ENCODE results near the gene ANXA2R. TPM values are rescaled to one million over a fixed set of nuclear protein-coding genes. Genes with fewer than 3 reads are reported as not detected.

Gene ANXA2R
- total and polyA plus RNA-seq, 2 experiments from 2014 or later, result 0.93 to 4.5 TPM

GRCh38 chr5:42995360-42995751 is 44.8 kb downstream of the ANXA2R start:
- no peak for TF ChIP-seq EZH2phosphoT487 (IDR thresholded peaks at IDR 0.05; ENCODE audit: low read depth, severe bottlenecking, unreplicated experiment)
- no peak for TF ChIP-seq CTCF (IDR thresholded peaks at IDR 0.05; ENCODE audit: poor library complexity)
- no peak for TF ChIP-seq EZH2 (IDR thresholded peaks at IDR 0.05; ENCODE audit: borderline replicate concordance)
- WGBS (ENCODE audit: low lambda C conversion rate, missing lambda C conversion rate), result 40% methylated on average over 10 of the region's 10 CpGs
- Histone ChIP-seq H3K4me3 (no peak overlapping the region), H3K4me2 (peak overlapping the region; percentile 89), H3K79me2 (no peaks in the 10 kb centered on the region), H3K36me3 (replicated peaks; ENCODE audit: insufficient read depth, low read depth) (no peaks in the 10 kb centered on the region), H3K4me1 (ENCODE audit: insufficient read depth) (no peaks in the 10 kb centered on the region), H4K20me1 (ENCODE audit: insufficient read depth, poor library complexity, severe bottlenecking) (no peaks in the 10 kb centered on the region), H3K27ac (peak overlapping the region; percentile 29), H3K9me2 (replicated peaks; ENCODE audit: insufficient read depth) (no peaks in the 10 kb centered on the region), H2AFZ (no peak overlapping the region), H3K27me3 (peaks cover 23% of the 10 kb centered on the region), H3K9me3 (ENCODE audit: low read depth) (no peaks in the 10 kb centered on the region)
- no peak for DNase-seq (ENCODE audit: low spot score)

GRCh38 chr5:42994555-42995359 is 45.4 kb downstream of the ANXA2R start:
- Histone ChIP-seq H3K79me2 (no peaks in the 10 kb centered on the region), H2AFZ (peak overlapping the region; percentile 58), H3K27me3 (peaks cover 23% of the 10 kb centered on the region), H3K4me2 (peak overlapping the region; percentile 89), H3K4me3 (peak overlapping the region; percentile 40), H3K27ac (peak overlapping the region; percentile 84), H3K4me1 (ENCODE audit: insufficient read depth) (no peaks in the 10 kb centered on the region), H3K36me3 (replicated peaks; ENCODE audit: insufficient read depth, low read depth) (no peaks in the 10 kb centered on the region), H4K20me1 (ENCODE audit: insufficient read depth, poor library complexity, severe bottlenecking) (no peaks in the 10 kb centered on the region), H3K9me2 (replicated peaks; ENCODE audit: insufficient read depth) (no peaks in the 10 kb centered on the region), H3K9me3 (ENCODE audit: low read depth) (no peaks in the 10 kb centered on the region)
- TF ChIP-seq EZH2 (IDR thresholded peaks at IDR 0.05; ENCODE audit: borderline replicate concordance) (no peak), EZH2phosphoT487 (IDR thresholded peaks at IDR 0.05; ENCODE audit: low read depth, severe bottlenecking, unreplicated experiment) (no peak), CTCF (IDR thresholded peaks at IDR 0.05; ENCODE audit: poor library complexity) (peak; percentile 67)
- 6% methylated on average over 52 of the region's 52 CpGs for WGBS (ENCODE audit: low lambda C conversion rate, missing lambda C conversion rate)
- DNase-seq (ENCODE audit: low spot score), result peak; percentile 91

- Histone ChIP-seq H3K9me2 (replicated peaks; ENCODE audit: insufficient read depth) (no peaks in the 10 kb centered on the region), H3K27ac (peak overlapping the region; percentile 84), H3K36me3 (replicated peaks; ENCODE audit: insufficient read depth, low read depth) (no peaks in the 10 kb centered on the region), H3K4me3 (peak overlapping the region; percentile 40), H3K9me3 (ENCODE audit: low read depth) (no peaks in the 10 kb centered on the region), H2AFZ (peak overlapping the region; percentile 58), H4K20me1 (ENCODE audit: insufficient read depth, poor library complexity, severe bottlenecking) (no peaks in the 10 kb centered on the region), H3K27me3 (peaks cover 23% of the 10 kb centered on the region), H3K79me2 (no peaks in the 10 kb centered on the region), H3K4me1 (ENCODE audit: insufficient read depth) (no peaks in the 10 kb centered on the region), H3K4me2 (peak overlapping the region; percentile 89)
- no peak for TF ChIP-seq EZH2 (IDR thresholded peaks at IDR 0.05; ENCODE audit: borderline replicate concordance)
- no peak for TF ChIP-seq EZH2phosphoT487 (IDR thresholded peaks at IDR 0.05; ENCODE audit: low read depth, severe bottlenecking, unreplicated experiment)
- TF ChIP-seq CTCF (IDR thresholded peaks at IDR 0.05; ENCODE audit: poor library complexity), result no peak
- 22% methylated on average over 6 of the region's 6 CpGs for WGBS (ENCODE audit: low lambda C conversion rate, missing lambda C conversion rate)
- no peak for DNase-seq (ENCODE audit: low spot score)
These were observed 45.9 kb downstream of the ANXA2R start for GRCh38 chr5:42994246-42994554.
